ACC112 (cell line): ENCODE data around the gene RFPL1.
"Not testable (repeated sequence)": the region's sequence is repeated elsewhere in the genome, so short reads cannot be mapped to it uniquely, and the experiment has no call there.

Experiments used
- H2AFZ ChIP-seq: fragments of 200-600 bp; sonication (generic); one replicate; pipeline ENCODE4 v1.6.0; 2017; ENCODE audit warnings: antibody characterized with exemption, low read length; ENCODE audit not compliant: unreplicated experiment
- H3K27ac ChIP-seq: fragments of 200-600 bp; sonication (generic); 2 replicates; pipeline ENCODE4 v1.5.1; 2014; ENCODE audit warnings: low read depth, mild to moderate bottlenecking, antibody characterized with exemption, low read length, moderate library complexity
- H3K27me3 ChIP-seq: fragments of 200-600 bp; sonication (generic); 2 replicates; pipeline ENCODE4 v1.6.1; 2014; ENCODE audit warnings: mild to moderate bottlenecking, antibody characterized with exemption, low read length, moderate library complexity, mixed read lengths; ENCODE audit not compliant: insufficient read depth
- H3K36me3 ChIP-seq: fragments of 200-600 bp; sonication (generic); 2 replicates; pipeline ENCODE4 v1.6.1; 2016; ENCODE audit warnings: mild to moderate bottlenecking, antibody characterized with exemption, low read length, moderate library complexity, mixed read lengths; ENCODE audit not compliant: insufficient read depth
- H3K4me1 ChIP-seq: fragments of 200-600 bp; sonication (generic); one replicate; pipeline ENCODE4 v1.6.1; 2016; ENCODE audit warnings: low read length, mixed read lengths; ENCODE audit not compliant: insufficient read depth, unreplicated experiment, control insufficient read depth
- H3K4me3 ChIP-seq: fragments of 200-600 bp; sonication (generic); 2 replicates; pipeline ENCODE4 v1.5.1; 2014; ENCODE audit warnings: mild to moderate bottlenecking, low read depth, low read length
- H3K79me2 ChIP-seq: fragments of 200-600 bp; sonication (generic); one replicate; pipeline ENCODE4 v1.6.0; 2016; ENCODE audit warnings: low read length; ENCODE audit not compliant: control insufficient read depth, unreplicated experiment, insufficient read depth

RFPL1 gene

GRCh38 chr22:29411569-29412211, 26.7 kb upstream of the RFPL1 start:
- not testable (repeated sequence) for H3K4me3 ChIP-seq, H3K27me3 ChIP-seq, H3K36me3 ChIP-seq, H3K27ac ChIP-seq, H3K4me1 ChIP-seq, H3K79me2 ChIP-seq, H2AFZ ChIP-seq

- not testable (repeated sequence) for H3K79me2 ChIP-seq, H3K36me3 ChIP-seq, H3K27ac ChIP-seq, H3K4me3 ChIP-seq, H2AFZ ChIP-seq, H3K27me3 ChIP-seq, H3K4me1 ChIP-seq
Observed at GRCh38 chr22:29412772-29413171, 25.6 kb upstream of the RFPL1 start.

- H3K27me3 ChIP-seq, H3K4me1 ChIP-seq, H3K36me3 ChIP-seq, H3K79me2 ChIP-seq: not testable (repeated sequence)
- peak overlapping the region; percentile 86 for H2AFZ ChIP-seq
- peak overlapping the region; percentile 81 for H3K4me3 ChIP-seq
- H3K27ac ChIP-seq: peak overlapping the region; percentile 53
Observed at GRCh38 chr22:29414951-29415591, 23.3 kb upstream of the RFPL1 start.

GRCh38 chr22:29418704-29419103, 19.7 kb upstream of the RFPL1 start:
- H3K79me2 ChIP-seq, H3K4me3 ChIP-seq, H3K27me3 ChIP-seq, H2AFZ ChIP-seq, H3K36me3 ChIP-seq, H3K4me1 ChIP-seq, H3K27ac ChIP-seq: not testable (repeated sequence)

- Histone ChIP-seq H3K79me2 (no peaks in the 10 kb centered on the region), H3K27me3 (peaks cover 6% of the 10 kb centered on the region; the same call in 1 of the 2 replicates)
Observed at GRCh38 chr22:29426476-29426875, 11.9 kb upstream of the RFPL1 start.

GRCh38 chr22:29427176-29427760, 11.1 kb upstream of the RFPL1 start:
- H3K4me1 ChIP-seq: no peaks in the 10 kb centered on the region
- H3K27ac ChIP-seq: no peak overlapping the region
- H2AFZ ChIP-seq: no peak overlapping the region
- H3K27me3 ChIP-seq: peaks cover 6% of the 10 kb centered on the region; the same call in 1 of the 2 replicates
- no peak overlapping the region for H3K4me3 ChIP-seq
- H3K79me2 ChIP-seq: no peaks in the 10 kb centered on the region
- H3K36me3 ChIP-seq: no peaks in the 10 kb centered on the region

More at GRCh38 chr22:29426476-29426875, 11.9 kb upstream of the RFPL1 start:
- H3K4me1 ChIP-seq: no peaks in the 10 kb centered on the region
- H2AFZ ChIP-seq: no peak overlapping the region
- H3K36me3 ChIP-seq: no peaks in the 10 kb centered on the region
- H3K4me3 ChIP-seq: no peak overlapping the region
- H3K27ac ChIP-seq: no peak overlapping the region

- peaks cover 11% of the 10 kb centered on the region; the same call in 1 of the 2 replicates for H3K27me3 ChIP-seq
- no peak overlapping the region for H3K27ac ChIP-seq
- H2AFZ ChIP-seq: no peak overlapping the region
Observed at GRCh38 chr22:29431986-29432385, 6.4 kb upstream of the RFPL1 start.

GRCh38 chr22:29433856-29434255, 4.5 kb upstream of the RFPL1 start:
- Histone ChIP-seq H3K4me3 (no peak overlapping the region), H3K4me1 (no peaks in the 10 kb centered on the region), H2AFZ (no peak overlapping the region), H3K36me3 (no peaks in the 10 kb centered on the region), H3K79me2 (no peaks in the 10 kb centered on the region), H3K27me3 (peaks cover 11% of the 10 kb centered on the region; the same call in 1 of the 2 replicates), H3K27ac (no peak overlapping the region)

More at GRCh38 chr22:29431986-29432385, 6.4 kb upstream of the RFPL1 start:
- Histone ChIP-seq H3K4me3 (no peak overlapping the region), H3K79me2 (no peaks in the 10 kb centered on the region), H3K4me1 (no peaks in the 10 kb centered on the region), H3K36me3 (no peaks in the 10 kb centered on the region)

GRCh38 chr22:29434288-29434687, 4.1 kb upstream of the RFPL1 start:
- Histone ChIP-seq H3K27ac (no peak overlapping the region), H3K36me3 (no peaks in the 10 kb centered on the region), H3K79me2 (no peaks in the 10 kb centered on the region), H3K4me3 (no peak overlapping the region), H2AFZ (no peak overlapping the region), H3K4me1 (no peaks in the 10 kb centered on the region), H3K27me3 (peaks cover 11% of the 10 kb centered on the region; the same call in 1 of the 2 replicates)

GRCh38 chr22:29435236-29436136, 2.9 kb upstream of the RFPL1 start:
- Histone ChIP-seq H3K27me3 (peaks cover 11% of the 10 kb centered on the region; the same call in 1 of the 2 replicates), H3K79me2 (no peaks in the 10 kb centered on the region), H3K27ac (no peak overlapping the region), H3K4me1 (no peaks in the 10 kb centered on the region), H2AFZ (no peak overlapping the region), H3K36me3 (no peaks in the 10 kb centered on the region), H3K4me3 (no peak overlapping the region)
